ENCODE results near the gene HAPLN2.
A peak's percentile ranks its signal among the peaks of the same experiment; 100 is the strongest.

Gene HAPLN2

DNA sequence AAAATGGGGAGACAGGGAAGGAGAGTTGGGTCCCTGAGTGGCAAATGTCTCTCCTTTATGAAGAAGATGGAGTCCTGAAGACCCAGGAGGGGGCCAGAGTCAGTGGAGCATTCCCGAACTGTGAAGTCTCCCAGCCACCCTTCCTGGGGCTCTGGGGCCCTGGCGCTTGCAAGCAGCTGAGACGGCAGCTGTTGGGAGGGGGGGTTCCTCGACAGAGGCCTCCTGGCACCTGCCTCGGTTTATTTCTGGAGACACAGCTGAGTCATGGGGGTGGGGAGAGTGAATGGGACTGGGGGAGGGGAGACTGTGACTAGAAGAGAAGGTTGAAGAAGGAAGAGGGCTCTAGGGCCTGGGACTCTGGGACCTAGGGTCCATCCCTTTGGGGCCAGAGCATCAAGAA lies 44.0 kb downstream of the HAPLN2 start:
- peak in 4 of 14 donors; percentile 22 to 73 (median 34) for DNase-seq

DNA sequence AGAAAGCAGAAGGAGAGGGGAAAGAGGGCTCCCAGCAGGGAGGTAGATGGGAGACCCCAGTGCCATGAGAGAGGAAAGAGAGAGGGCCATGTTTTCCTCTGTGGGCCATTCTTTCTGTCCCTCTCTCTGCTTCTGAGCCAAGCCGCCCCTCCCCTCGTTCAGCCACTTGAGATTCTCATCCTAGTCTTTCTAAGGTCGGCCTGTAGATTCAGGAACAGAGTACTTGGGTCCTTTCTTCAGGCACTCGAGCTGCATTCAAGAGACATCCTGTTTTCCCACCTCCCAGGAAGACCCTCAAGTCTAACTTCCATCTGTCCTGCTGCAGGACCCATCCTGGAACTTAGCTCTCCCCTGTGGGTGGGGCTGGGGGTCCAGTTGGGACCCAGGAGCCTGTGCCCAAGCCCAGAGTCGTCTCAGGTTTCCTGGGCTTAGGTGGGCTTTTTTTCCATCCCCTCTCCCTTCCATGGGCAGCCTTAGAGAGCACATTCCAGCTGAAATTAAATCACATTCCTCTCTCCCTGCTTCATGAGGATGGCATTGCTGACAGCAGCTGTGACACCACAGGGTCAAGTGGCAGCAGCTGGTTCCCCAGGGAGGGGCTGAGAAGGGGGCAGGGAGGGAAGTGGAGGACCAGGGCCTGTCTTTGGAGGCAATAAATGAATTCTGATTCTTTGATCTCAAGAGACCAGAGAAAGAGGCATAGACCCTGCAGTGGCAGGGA lies 45.0 kb downstream of the HAPLN2 start:
- DNase-seq, result peak in 1 of 14 donors; percentile 46

- DNase-seq, result peak in 3 of 14 donors; percentile 18 to 46 (median 36)
Measured at GRCh38 chr1:156664767-156665411, 45.7 kb downstream of the HAPLN2 start.

DNA sequence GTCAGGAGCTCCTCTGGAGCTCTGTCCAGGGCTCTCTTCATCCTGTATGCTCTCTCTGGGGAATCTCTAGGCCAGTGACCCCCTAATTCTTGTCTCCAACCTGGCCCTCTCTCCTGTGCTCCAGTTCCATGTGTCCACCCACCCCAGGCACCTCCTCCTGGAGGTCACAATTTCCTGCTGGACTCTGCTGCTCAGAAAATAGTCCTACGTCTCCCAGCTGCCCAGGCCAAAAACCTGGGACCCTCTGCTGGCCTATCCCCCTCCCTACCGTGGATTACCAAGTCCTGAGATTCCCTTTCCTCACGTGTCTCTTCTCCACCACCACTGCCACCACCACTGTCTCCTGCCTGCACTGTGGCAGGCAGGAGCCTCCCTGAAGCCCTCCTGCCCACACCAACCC lies 46.3 kb downstream of the HAPLN2 start:
- no peak for DNase-seq

DNA sequence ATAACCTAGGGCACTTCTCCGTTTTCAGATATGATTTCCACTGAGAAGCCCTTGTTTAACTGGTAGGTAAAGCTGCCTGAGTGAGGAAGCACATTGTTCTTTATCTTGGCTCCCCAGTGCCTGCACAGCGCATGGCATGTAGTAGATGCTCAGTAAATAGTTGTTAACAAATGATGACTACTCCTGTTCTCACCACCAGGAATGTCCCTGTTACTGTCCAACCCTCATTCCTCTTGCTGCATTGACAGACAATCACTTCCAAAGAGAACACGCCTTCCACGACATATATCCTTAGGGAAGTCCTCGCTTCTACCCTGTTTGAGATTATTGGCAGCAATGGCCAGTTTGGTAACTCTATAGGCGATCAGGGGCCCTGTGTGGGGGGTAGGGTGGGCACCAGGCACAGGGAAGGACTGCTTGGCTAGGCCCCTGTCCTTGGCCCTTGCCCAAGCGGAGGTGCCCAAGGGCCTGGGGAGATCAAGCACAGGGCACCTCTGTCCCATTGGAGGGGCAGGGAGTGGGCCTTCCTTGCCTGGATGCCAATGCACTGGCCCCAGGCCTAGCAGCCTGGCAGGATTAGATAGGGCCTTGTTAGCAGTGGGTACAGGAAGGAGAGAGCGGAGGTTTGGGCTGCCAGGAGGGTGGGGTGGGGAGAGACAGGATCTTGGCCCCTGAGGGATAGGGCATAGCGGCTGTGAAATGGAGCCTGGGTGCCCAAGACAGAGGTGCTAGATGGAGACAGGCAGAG lies 47.8 kb downstream of the HAPLN2 start:
- no peak for DNase-seq

- peak in 3 of 14 donors; percentile 19 to 82 (median 37) for DNase-seq
Measured at GRCh38 chr1:156667610-156667967, 48.4 kb downstream of the HAPLN2 start.

DNA sequence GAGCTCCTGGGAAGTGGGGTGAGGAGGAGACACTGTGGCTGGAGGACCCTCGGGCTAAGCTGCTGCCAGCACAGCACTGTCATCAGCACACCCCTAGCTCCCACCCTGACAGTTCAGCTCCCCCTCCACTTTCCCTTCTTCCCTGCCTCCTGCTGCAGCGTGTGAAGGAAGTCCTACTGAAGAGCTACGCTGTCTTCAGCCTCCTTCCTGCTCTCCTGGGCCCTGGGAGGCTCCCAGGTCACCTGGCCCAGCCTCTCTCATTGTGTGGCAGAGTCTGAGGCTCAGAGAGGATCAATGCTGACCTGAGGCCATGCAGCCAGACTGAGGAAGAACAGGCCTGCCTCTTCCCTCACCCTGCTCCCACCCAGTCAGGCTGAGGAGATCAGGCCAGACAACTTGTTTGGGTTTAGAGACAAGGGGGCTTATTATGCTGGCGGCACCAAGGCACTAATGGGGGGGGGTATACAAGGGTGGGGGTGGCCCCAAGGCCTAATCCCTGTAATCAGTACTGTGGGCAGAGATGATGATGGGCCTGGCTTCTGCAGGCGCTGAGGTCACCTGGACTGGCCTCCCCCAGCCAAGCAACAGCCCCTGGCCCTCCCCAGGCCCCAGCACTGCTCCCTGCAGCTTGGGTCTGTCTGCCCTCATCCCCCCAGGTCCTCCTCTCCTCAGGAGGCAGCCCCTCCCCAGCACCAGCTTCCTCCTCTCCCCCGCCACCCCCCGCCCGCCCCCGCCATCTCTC lies 48.9 kb downstream of the HAPLN2 start:
- no peak for DNase-seq

DNA sequence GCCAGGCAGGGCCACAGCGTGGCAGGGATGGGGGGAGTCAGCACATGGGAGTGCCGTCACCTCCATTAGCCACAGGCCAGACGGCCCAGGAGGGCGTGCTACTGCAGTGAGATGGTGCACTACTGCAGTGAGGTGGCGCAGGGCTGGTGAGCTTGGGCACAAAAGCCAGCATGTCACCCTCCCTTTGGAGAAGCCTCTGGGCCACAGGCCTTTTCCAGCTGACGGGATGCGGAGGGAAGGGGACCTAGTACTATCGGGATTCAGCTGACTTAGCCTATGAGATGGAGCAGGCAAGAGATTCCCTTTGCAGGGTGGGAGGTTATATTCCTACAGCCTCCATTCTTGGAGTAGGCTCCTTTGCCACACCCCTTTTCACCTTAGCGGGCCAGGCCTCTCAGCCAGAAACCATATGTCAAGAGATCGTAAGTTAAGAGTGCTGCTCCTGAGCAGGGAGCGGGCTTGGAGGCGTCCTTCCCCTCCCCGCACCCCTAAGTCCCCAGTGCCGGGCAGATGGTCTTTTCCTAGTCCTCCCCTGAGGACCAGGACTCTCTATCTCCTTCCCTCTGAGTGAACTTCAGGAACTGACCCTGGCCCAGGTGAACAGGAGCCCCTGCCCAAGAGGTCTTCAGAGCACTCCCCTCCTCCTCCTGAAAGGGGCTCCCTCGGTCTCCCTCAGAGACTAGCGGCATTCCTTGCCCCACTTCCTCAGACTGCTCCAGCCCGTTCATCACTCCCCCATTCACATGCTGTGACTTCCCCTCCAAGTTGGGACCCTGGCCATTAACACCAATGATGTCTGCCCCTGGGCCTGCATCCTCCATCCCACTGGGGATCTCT lies 49.8 kb downstream of the HAPLN2 start:
- DNase-seq, result no peak

DNA sequence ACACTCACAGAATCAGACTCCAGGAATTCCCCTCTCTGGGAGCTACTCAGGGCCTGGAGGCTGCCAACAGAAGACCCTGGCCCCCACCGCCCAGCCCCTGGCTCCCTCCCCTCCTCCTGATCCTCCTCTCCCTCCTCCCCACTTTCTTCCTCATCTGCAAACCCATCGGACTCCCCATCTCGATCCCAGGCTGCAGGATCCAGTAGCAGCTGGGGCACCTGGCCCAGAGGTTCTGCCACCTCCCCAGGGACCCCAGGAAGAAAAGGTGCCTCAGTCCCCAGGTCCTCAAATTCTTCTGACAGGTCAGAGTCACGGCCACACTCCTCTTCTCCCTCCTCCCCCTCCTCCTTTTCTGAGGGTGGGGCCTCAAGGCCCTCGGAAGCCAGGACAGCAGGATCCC lies 50.6 kb downstream of the HAPLN2 start:
- no peak for DNase-seq

DNA sequence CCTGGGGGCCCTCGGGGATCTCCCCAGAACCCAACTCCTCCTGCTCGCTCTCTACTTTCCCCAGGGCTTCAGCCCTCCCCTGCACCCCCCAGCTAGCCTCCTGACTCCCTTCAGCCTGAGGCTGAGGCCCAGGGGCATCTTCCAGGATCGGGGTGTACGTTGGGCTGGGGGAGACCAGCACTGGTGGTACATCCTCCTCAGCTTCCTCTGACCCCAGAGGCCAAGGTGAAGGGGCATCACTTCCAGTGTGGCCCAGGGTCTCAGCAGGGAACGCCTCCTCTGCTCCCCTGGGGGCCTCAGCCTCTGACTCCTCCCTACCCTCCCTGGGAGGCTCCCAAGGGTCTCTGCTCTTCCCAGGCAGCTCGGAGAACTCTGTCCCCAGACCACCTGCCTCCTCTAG lies 51.1 kb downstream of the HAPLN2 start:
- DNase-seq, result no peak

DNA sequence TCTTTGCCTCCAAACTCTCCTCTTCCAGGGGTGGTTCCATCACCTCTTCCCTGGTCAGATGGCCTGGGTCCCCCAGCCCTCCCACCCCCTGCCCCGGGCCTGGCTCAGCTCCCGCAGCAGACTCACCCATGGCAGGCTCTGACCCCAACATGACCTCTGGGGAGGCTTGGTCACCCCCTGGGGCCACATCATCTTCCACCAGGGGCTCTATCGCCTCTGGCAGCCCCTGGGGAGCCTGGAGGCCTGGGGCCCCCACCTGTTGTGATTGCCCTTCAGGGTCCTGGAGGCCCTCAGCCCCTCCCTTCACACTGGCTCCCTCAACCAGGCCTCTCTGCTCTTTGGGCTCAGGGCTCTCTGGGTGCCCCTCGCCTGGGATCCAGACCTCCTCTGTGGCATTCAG lies 51.6 kb downstream of the HAPLN2 start:
- DNase-seq, result no peak

DNA sequence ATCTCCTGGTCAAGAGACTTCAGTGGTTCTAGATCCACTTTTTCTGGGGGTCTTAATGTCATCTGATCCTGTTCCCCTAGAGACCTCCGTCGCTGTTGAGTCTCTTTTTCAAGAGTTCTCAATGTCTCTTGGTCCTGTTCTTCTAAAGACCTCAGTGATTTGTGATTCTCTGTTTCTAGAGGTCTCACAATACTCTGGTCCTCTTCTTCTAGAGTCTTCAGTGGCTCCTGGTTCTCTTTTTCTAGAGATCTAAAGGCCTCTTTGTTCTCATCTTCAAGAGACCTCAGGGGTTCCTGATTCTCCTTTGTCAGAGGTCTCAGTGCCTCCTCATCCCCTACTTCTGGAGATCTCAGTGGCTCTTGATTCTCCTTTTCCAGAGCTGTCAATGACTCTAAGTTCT lies 52.6 kb downstream of the HAPLN2 start:
- no peak for DNase-seq

GRCh38 chr1:156673387-156674121 lies 54.3 kb downstream of the HAPLN2 start:
- peak in 6 of 14 donors; percentile 13 to 48 (median 44) for DNase-seq
